Lung microvascular endothelial cell (primary cell): ENCODE results near the gene ARHGAP28. TPM values are rescaled to one million over a fixed set of nuclear protein-coding genes. Genes with fewer than 3 reads are reported as not detected.
"Not testable (repeated sequence)": the region's sequence is repeated elsewhere in the genome, so short reads cannot be mapped to it uniquely, and the experiment has no call there.

ENCODE experiments used
- DNase-seq, 2 donors: peaks; one replicate each; pipeline versions ENCODE4 v3.0.0 to v3.0.0-alpha.2; 2010; ENCODE audit warnings: low read depth in 2 of 2
- total RNA-seq: library from RNA; depleted of rRNA; stranded (reverse); fragments of >200 nt; gene quantifications from 2 replicates; pipeline ENCODE4 v1.2.1, GENCODE V29; 2014

ARHGAP28 gene
- total RNA-seq, 1 donor from 2014 or later = 0.79 TPM

DNA sequence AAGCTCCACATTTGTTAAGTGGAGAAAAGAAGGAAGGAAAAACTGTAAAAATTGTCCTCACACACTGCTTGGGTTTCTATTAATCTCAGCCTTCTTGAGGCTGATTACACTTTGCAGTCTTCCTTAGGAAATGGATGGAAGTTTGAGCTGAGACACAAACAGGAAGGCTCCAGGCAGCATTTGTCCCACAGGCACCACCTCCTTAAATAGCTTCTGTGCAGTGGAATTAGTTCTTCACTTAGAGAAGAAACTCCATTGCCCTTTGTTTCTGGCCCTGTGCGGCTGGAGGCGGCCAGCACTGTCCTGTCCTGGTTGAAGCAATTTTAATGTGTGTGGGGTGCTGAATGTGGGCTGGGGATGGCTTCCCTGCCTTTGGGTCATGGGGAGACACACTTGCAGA is 44.3 kb downstream of the ARHGAP28 start:
- no peak for DNase-seq

DNA sequence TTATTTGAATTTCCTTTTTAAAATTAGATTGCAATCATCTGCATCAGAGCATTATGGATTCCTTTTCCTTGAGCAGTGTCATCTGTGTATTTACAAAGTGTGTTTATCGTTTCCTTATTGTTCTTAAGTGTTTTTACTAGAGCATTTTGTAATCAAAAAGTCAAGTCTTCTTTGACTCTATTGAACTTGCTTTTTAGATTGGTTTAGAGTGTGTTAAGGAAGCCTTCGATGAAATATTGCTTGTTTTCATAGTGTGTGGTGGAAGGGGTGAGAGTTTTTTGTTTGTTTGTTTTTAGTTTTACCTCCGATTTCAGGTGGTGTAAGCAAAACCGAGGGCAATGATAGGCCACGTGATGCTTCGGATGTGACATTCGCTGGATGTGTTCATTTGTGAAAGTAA is 45.7 kb downstream of the ARHGAP28 start:
- DNase-seq = no peak

DNA sequence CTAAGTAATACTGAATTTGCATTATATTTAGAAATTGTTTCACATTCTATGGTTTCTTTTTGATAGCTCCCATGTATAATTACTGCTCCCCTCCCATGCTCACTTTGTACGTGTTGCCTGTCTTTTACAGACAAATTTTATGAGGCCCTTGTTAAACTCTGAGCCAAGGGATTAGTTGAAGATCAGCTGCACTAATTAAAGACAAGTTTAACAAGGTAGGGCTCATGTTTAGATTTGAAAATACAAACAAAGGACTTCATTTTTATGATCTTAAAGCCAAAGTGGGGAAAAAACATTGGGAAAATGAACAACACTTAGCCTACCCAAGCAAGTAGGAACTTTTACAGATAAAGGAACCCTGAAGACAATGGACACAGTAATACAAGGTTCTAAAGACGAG is 46.2 kb downstream of the ARHGAP28 start:
- no peak for DNase-seq

DNA sequence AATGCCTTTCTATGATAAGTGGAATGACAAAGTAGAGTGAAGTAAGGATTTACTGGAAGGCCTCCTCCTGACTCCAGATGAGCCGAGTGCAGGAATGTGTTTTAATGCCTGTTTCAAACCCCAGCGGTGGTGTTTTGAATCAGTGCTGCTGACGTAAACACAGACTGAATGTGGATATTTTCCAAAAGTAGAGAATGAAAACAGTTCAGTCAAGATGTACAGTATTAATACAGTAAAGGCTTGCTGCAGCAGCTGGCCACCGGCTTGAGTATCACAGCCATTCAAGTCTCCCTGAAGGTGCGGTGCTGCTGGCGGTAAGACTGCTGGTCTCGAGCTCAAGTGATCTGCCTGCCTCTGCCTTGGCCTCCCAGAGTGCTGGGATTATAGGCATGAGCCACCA is 46.7 kb downstream of the ARHGAP28 start:
- no peak for DNase-seq

DNA sequence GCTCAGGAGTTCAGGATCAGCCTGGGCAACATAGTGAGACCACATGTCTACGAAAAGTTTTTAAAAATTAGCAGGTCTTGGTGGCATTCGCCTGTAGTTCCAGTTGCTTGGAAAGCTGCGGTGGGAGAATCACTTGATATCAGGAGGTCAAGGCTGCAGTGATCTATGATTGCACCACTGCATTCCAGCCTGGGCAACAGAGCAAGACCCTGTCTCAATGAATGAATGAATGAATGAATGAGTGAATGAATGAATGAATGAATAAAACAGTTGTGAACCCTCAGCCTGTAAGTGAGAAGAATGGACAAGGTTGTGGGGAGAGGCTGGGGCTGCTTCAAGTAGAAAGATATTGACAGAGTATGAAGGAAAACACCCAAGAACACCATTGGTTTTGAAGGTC is 48.0 kb downstream of the ARHGAP28 start:
- DNase-seq = no peak

DNA sequence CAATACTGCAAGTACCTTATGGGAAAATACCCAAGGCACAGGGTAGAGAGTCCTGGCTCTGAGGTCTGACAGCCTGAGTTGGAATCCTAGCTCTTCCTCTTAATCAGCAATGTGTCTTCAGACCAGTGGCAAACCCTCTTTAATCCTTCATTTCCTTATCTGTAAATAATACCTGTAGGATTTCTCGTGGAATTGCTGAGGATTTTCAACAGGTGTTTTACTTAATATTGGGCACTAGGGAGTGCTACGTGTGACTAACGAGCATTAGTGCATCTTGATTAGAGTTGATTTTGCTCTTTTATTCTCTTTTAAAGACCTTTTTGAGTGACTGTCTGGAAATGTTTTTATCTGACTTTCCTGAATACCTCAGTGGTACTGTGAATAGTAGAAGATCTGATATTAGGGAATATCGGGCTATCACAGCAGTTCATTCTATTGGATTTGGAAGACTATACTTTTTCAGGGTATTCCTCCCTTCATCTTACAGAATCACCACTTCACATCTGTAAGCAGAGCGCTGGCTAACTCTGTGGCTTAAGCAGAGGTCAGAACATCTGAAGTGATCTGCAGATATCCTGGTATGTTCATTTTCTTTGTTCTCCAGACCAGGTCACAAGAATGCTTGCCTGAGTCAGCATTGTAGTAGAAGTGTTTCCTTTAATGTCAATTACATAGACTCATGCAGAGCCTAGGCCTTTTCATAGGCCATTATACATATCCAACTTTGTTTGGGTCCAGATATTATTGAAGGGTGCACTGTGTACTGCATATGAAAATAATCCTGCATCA is 49.1 kb downstream of the ARHGAP28 start:
- no peak for DNase-seq

DNA sequence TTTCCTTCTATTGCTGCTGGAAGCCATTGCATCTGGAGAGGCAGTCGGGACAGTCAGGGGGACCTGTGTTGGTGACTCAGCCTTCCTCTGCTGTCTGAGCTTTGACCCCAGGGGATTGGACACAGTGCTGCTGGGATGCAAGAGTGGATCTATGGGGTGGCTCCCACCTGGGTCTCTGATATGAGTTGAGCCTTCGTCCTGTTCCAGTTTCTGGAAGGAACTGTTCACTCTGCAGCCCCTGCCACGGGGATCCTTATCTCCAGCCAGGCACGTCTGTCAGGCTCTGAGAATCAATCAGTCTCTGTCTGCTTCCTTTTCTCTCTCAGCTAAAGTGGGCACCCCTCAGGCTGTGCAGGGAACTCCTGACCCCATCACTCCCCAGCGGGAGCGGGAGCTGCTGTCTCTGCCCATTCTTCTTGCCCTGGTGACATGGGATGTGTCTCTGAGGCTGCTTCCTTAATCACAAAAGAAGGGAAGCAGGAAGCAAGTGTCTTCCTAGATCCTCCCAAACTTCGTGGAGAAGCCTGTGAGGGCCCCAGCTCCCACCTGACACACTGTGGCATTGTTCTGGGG is 51.7 kb downstream of the ARHGAP28 start:
- peak in 1 of 2 donors; percentile 42 for DNase-seq

DNA sequence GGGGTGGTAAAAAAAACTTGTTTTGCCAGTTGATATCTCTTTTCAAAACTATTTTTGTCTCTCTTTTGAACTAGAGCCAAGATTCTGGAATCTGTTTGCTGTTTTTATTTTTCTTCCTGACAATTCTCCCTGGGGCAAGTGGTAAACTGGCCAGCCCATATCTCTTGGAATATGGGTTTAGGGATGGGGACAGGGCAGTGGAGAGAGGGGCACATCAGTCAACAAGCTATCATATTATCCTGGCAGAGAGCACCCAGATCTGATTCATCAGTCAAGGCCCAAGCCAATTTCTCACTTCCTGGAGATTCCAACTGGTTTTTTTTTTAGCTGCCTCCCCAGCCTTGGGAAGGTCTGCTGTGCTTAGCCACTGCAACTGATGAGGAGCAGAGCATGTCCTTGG is 52.3 kb downstream of the ARHGAP28 start:
- peak; percentile 16 to 72 for DNase-seq

DNA sequence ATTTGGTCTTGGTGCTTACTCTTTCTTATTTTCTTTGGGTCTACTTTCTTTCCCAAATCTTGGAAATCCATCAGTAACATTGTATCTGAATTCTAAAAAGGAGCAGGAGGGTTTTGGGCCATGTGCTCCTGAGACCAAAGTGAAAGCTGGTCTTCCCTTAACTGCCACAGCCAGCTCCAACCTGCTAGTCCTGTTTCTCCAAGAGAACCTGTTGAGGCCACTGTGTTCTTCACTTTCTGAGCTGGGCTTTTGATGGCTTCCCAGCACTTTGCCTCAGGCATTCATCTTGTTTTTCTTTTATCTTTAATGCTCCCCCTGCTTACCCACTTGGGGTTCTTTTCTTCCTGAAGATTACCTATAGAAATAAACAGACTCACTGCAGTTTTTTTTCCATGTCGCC is 53.3 kb downstream of the ARHGAP28 start:
- no peak for DNase-seq

DNA sequence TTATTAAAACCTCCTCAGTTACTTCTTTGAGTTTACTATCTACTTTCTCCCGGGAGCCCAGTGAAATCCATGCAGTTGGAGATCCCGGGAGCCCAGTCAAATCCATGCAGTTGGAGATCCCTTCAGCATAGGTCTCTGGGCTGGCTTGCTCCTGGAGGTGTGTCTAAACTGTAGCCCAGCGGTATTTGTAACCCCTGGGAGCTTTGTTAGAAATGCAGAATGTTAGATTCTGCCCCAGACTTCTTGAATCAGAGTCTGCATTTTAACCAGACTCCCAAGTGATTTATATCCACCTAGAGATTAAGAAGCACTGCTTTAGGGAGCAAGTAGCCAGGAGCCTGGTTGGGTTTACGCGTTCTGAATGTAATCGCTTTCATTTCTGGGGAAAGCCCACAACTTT is 54.5 kb downstream of the ARHGAP28 start:
- DNase-seq = no peak

DNA sequence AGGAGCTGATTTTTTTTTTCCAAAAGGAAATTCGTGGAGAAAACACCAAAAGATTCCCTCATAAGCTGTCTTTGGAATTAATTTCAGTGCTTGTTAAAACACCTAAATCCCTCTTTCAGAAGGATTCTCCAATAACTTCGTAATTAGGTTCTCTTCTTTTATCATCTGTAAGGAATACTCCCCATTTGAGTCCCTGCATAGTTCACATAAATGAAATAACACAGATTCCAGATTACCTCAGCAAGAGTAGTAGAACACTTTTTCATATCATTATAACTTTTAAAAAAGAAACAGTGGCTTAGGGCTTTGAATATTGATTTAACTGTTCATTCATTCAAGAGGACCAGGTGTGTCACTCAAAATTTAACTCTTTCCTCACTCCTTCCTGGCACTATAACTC is 55.5 kb downstream of the ARHGAP28 start:
- no peak for DNase-seq

DNA sequence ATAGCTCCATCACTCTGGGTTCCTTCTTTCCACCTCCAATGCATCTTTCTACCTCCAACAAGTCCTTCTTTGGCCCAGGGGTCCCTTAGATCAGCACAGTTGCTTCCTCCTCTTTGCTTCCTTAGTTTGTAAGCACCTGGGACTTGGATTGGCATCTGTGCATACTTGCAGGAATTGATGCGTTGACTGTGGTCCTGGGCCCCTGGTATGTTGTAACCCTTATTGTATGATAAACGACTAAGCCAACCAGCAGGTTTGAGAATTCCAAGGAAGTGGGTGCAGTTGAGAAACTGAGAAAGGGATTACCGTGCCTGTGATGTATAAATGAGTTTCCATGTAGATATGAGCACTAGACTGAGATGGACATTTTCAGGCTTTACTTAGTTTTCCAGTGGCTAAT is 55.9 kb downstream of the ARHGAP28 start:
- DNase-seq = no peak

DNA sequence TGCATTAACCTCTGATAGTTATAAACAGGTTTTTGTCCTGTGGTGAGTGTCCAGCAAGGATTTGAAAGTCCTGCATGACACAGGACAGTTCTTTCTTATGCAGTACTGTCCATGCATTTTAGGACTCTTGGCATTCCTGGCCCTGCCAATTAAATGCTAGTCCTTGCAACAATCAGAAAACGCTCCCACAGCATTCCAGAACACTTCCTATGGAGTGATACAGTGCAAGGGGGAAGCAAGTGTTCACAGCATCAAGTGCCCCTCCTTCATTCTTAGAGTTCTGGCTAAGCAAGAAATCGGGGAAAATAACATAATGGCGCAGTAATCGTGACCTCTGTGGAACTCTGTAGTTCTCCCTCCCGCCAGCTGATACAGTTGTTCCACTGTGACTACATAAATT is 62.9 kb downstream of the ARHGAP28 start:
- no peak for DNase-seq

DNA sequence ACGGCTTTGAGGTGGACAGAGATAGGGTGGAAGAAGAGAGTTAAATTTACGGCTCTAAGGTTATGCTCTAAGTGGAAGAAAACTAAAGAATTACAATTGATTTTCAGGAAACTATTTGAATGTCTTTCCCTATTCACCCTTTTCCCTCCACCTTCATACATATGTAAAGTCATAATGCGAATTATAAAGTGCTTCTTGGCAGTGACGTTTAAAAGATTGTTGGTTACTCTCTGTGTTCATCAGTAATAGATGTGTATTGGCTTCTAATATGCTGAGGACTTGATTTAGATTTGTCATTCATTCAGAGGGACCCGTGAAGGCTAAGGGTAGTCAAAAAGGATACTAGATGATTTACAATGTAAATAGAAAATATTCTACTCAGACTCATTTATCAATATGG is 63.9 kb downstream of the ARHGAP28 start:
- no peak for DNase-seq

DNA sequence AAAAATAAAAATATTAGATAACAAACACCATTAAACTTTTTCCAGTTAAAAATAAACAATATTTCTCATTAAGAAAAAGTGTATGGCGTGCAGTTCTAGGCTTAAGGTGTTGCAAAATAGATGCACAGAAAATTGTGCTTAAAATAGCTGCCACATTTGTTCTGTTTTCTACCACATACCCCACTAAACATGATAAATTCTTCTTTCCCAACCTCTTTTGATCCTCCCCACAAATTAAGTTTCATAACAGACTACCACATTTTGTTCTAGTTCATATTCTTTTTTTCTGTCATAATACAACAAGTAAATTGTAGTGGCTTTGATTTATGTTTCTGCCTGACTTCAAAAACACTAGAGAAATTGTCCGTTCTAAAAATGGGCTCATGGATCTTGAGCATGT is 64.5 kb downstream of the ARHGAP28 start:
- no peak for DNase-seq

DNA sequence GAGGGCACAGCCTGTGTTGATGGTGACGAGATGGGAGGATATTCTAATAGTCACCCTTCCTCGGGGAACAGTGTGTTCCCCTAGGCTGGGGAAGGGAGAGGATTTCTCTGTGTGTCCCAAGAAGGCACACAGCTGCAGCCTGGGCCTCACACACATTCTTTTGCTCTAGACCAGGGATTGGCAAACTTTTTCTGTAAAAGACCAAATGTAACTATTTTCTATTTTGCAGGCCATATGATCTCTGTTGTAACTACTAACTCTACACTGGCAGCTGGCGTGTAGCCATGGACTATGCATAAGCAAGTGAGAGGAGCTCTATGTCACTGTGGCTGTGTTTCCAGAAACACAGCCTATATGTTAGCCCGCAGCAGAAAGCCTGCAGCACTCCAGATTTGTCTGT is 65.8 kb downstream of the ARHGAP28 start:
- DNase-seq = no peak

DNA sequence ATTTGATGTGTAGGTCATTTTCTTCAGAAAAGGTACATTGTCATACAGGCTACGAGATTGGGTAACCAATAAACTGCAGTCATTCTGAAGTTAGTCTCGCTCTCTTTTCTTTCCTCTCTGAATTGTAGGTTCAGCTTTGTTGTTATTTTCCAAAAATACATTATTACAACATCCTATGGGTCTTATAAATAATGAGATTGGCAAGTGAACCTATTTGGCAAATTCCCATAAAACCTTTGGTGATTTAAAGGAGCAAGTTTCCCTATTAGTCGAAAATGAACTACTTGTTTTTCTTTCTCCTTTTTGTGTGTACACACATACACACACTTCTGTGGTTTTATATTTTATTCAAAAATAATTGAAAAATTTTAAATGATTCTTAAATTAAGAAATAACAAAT is 67.0 kb downstream of the ARHGAP28 start:
- no peak for DNase-seq

DNA sequence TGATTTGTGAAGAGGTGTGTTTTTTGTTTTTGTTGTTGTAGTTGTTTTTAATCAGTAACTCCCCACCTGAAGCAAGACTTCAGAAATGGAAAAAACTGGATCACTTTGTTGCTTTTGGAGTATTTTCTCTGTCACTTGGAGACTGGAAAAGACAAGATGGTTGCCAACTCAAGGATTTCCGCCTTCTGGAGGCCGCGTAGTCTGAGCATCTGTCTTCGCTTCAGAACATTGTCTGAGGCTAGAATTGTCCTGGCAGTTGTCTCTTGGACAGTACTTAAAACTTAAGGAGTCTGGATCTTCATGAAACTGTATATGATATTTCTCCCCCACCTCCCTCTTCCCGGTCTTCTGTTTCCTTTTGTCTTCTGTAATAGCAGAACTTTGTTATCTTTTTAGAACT is 67.7 kb downstream of the ARHGAP28 start:
- DNase-seq = no peak

DNA sequence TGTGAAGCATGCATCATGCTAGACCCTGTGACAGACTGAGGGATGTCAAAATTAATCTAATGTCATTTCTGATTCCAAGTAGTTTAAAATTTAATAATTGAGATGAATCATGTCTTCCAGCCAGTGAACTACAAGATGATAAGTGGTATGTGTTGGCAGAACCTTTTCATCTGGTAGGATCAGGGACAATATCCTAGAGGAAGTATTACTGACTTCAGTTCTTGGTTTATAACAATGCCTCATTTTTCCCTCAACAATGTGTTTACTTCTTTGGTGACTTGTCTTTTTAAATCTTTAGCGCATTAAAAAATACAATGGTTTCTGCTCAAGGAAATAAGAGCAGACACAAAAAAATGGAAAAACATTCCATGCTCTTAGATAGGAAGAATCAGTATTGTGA is 69.4 kb downstream of the ARHGAP28 start:
- DNase-seq = peak in 1 of 2 donors; percentile 2

DNA sequence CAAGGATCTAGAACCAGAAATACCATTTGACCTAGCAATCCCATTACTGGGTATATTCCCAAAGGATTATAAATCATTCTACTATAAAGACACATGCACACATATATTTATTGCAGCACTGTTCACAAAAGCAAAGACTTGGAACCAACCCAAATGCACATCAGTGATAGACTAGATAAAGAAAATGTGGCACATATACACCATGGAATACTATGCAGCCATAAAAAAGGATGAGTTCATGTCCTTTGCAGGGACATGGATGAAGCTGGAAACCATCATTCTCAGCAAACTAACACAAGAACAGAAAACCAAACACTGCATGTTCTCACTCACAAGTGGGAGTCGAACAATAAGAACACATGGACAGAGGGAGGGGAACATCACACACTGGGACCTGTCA is 70.8 kb downstream of the ARHGAP28 start:
- DNase-seq = not testable (repeated sequence)

DNA sequence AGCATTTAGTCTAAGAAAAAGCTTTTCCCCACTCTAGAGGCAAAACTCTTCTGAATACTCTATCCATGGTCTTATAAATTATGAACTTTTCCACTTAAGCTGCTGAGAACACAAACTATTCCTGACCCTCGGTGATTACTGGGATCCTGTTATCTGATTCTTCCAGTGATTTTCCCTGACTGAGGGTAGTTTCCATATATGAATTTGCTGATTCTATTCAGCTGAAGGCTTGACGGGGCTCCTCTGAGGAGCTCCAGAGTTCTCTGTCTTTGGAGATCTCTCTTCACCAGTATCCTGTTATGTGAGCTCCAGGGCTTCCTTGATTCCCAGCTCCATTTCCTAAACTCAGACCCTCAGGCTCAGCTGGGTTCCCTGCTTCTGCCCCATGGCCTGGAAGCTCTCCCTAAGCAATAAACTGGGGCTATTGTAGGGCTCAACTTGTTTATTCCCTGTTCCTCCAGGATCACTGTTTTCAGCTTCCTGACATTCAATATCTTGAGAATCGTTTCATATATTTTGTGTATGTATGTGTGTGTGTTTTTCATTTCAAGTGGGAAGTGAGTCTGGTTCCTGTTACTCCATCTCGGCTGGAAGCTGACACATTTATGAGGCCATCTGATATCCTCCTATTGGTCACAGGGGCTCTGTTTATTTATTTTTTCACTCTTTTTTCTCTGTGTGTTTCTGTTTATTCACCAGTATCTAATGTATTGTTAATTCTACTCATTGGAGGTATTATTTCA is 78.2 kb downstream of the ARHGAP28 start:
- DNase-seq = peak; percentile 51 to 86

DNA sequence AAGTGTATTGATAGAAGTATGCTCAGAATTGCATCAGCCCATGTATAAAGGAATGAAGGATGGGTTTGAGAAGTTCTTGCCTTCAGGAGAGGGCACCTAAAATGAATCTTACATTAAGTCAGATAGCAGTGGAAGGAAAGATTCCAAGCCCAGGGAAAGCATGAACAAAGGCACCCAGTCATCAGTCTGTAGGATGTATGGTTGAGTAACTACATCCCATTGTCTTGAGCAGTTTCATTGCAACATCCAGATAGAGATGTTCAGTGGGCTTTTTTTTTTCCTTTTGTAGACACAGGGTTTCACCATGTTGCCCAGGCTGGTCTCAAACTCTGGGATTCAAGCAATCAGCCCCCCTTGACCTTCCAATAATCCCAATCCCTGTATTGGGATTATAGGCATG is 80.7 kb downstream of the ARHGAP28 start:
- no peak for DNase-seq

DNA sequence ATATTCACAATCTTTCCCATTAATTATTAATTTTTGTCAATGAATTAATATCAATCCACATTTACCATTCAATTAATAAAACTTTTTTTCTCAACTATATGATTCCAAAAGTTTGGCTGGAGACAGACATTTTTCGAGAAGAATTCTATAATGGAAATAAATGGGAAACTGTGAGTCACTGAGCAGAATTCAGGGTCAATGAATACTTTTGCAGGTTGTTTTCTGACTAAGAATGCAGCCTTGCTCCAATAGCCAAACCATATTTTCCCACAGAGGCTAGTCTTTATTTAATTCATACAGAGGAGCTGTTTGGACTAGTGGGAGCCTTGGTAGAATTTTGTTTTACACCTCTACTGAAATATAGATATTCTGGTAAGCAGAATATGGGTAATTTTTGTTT is 82.3 kb downstream of the ARHGAP28 start:
- peak in 1 of 2 donors; percentile 74 for DNase-seq
